NCI-H1417 (cell line): ENCODE results near the gene AFF3.

ENCODE experiments used
- DNase-seq, 3 experiments: peaks; one replicate each; lab custom pipeline; 2025; lab: John Stamatoyannopoulos, UW

Gene AFF3

DNA sequence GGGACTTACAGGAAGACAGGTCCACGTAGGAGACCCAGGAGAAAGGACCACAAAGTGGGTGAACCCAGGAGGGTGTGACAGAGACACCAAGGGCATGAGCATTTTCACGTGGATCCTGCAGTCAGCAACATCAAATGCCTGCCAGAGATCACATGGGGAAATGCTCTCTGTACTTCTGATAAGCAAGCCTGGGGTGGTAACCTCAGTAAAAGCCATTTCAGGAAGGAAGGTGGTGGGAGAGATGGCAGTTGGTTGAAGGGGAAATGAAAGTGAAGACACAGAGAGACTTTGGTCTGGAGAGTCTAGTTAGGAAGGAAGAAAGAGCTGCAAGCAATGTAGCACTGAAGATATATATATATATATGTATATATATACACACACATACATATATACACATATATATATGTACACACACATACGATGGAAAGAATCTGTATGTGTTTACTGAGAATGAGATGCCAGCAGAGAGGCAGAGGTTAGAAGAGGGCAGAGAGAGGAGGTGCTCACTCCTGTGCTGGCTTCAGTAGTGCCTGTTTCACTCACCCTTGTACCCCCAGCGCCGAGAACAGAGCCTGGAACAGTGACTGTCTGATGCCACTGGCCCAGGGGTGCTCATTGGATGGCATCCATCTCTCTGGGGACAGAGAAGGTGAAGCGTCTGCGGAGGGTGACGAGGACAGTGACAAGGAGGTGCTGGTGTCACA lies 314.9 kb downstream of the AFF3 start:
- no peak for DNase-seq

GRCh38 chr2:99825630-99826029 lies 316.8 kb downstream of the AFF3 start:
- peak in 1 of 3 experiments; percentile 16 for DNase-seq

- DNase-seq: no peak
Observed at GRCh38 chr2:99824758-99825157, 317.6 kb downstream of the AFF3 start.

- peak in 2 of 3 experiments; percentile 19 to 60 for DNase-seq
Observed at GRCh38 chr2:99822474-99823207, 319.7 kb downstream of the AFF3 start.

GRCh38 chr2:99821984-99822383 lies 320.4 kb downstream of the AFF3 start:
- DNase-seq: no peak

DNA sequence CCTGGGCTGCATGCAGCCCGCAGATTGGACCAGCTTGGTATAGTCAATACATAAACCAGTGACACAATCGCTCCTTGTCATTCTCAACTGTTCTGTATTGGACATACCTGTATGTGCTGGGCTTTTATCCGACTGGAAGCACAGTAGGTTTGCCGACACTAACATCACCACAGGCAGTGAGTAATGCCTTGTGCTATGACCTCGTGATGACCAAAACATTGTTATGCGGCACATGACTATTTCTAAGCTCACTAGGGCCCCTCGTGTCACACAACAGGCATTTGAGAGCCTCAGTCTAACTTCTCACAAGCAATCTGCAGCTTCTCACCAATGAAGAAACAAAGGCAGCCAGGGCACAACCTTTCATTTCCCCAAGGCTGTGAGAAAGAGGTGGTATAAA lies 320.8 kb downstream of the AFF3 start:
- no peak for DNase-seq

- peak in 2 of 3 experiments; percentile 2 to 21 for DNase-seq
Observed at GRCh38 chr2:99821039-99821438, 321.4 kb downstream of the AFF3 start.

- peak in 2 of 3 experiments; percentile 22 to 85 for DNase-seq
Observed at GRCh38 chr2:99819766-99820165, 322.6 kb downstream of the AFF3 start.

GRCh38 chr2:99818842-99819241 lies 323.5 kb downstream of the AFF3 start:
- DNase-seq: peak in 2 of 3 experiments; percentile 4 to 63

GRCh38 chr2:99816908-99817307 lies 325.5 kb downstream of the AFF3 start:
- no peak for DNase-seq

DNA sequence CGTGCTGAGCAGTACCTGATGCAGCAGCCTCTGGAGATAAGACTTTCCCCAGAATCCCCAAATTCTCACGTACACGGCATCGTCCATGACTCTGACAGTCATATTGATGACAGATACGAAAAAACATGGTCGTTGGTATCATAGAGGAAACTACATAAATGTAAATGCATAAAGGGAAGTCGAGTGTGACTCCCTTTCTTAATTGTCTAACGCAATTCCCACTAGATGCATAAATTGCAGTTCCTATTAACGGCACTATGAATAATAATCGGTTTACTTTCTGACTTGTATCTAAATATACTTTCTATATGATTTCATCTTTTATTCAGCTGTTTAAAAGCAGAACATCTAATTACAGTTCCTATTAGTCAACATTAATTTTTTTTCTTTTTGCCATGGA lies 330.0 kb downstream of the AFF3 start:
- DNase-seq: no peak

GRCh38 chr2:99811544-99811943 lies 330.8 kb downstream of the AFF3 start:
- no peak for DNase-seq

DNA sequence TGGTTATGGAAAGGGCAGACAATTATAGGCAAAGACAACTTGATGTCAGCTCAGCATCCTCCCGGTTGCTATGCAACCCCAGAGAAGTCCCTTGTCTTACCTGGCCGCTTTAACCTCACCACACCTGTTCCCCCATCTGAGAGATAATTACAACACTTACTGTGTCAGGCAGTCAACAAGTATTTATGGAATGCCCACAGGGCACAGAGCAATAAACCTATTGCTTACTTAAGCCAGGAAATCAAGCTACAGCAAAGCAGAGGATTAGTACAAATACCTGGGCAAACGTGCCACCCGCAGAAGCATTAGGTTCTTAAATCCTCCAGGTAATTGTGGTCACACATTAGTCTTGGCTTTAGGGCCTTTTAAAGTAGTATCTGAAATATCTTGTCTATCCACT lies 332.2 kb downstream of the AFF3 start:
- peak; percentile 12 to 98 (median 86) for DNase-seq

DNA sequence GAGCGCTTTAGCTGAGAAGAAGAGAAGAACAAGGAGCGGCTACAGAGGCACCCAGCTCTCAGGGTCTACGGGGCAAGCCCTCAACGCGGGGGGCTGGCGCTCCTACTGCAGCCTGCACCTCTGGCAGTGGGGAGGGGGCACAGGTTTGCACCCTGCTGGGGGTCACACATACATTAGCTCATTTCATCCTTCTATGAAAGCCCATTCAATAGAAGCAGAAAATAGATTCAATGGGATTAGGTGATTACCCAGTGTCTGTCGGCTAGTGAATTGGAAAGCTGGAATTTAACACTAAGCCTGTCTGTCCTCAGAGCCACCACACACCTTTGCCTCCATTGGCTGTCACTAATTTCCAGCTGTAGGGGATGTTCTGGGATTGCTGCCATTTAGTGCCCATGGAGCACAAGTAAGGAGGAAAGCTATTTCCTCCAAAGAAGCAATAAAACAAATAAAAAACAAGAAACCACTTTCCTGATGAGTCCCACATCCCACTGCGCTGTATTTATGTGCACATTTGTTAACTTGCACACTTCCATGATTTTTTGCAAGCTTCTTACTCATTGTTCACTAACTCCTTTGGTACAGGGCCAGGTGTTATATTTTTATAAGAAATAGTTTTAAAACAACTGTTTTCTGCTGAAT lies 333.0 kb downstream of the AFF3 start:
- no peak for DNase-seq

GRCh38 chr2:99808361-99809200 lies 333.8 kb downstream of the AFF3 start:
- DNase-seq: peak in 2 of 3 experiments; percentile 2 to 58

DNA sequence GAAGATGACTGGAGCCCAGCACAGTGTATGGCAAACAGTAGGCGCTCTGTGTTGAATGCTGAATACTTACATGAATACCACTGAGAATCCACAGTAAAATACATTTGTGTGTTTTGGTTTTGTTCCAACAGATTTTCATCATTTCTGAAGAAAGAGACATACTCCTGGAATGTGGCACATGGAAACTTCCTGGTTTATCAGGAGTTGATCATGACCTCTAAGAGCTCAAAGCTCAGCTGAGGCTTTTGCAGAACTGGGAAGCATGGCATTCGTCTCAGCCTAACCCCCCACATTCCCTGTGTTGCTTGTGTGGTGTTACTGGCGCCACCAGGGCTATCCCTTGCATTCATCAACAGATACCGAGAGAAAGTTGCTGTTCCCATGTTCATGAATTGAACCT lies 335.6 kb downstream of the AFF3 start:
- DNase-seq: no peak

DNA sequence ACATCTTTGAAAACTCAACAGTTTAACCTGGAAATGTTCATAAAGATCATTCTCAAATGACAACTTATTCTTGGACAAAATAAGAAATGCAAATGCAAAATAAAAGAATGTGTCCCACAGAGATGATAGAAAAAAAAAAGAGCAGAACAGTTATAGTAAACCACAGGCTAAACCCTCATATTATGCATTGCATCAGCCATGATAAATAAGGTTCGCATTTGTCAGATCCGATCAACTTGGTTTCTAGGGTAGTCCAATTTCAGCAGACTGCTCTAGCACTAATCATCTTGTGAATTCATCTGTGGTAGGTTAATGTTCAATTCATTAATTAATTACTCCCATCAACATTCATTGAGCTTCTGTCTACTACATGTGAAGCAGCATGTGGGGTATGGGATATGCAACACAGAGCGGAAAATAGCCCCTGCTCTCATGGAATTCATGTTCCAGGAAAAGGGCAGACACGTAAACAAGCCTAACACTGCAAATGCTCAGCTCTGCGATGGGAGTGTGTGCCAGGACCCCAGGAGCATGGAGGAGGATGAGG lies 336.4 kb downstream of the AFF3 start:
- DNase-seq: no peak

GRCh38 chr2:99803846-99804245 lies 338.5 kb downstream of the AFF3 start:
- DNase-seq: no peak

GRCh38 chr2:99802734-99803133 lies 339.7 kb downstream of the AFF3 start:
- DNase-seq: no peak

DNA sequence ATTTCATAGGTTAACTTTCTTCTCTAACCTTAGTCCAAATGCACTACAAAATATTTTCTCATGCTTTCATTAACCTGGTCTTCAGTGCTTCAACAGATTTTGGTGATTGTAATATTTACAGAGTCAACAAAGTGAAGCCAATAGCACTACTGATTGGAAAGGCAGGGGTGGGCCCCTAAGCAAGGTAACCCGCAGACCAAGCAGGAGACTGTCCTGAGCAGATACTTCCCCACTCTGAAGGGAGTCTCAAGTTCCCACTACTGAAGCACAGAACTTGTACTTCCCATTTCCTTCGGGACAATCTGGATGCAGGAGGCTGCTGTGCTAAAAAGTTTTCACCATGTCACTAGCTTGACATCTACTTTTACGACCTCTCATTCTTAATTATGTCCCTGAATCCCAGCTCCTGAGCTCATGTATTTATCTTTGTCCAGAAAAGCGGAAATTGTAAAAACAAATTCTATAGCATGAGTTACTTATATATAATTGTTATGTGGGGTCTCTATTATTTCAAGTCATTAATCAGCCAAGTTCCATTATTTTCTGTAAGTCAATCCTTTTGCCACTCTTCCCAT lies 341.0 kb downstream of the AFF3 start:
- peak in 2 of 3 experiments; percentile 7 to 58 for DNase-seq

GRCh38 chr2:99797475-99797874 lies 344.9 kb downstream of the AFF3 start:
- DNase-seq: no peak
